Retina (tissue), 1 donor: ENCODE measurements around the gene SUPT20HL1.
"Not testable (repeated sequence)": the region's sequence is repeated elsewhere in the genome, so short reads cannot be mapped to it uniquely, and the experiment has no call there.

ENCODE experiments used
- DNase-seq: peaks from one replicate; pipeline ENCODE4 v3.0.0-alpha.2; 2016

SUPT20HL1 gene

GRCh38 chrX:24360272-24360671 lies at the start of gene SUPT20HL1:
SUPT20HL1 (plus strand) TSS chrX:24360639; CDS start chrX:24362761, 2,122 bp downstream.
- no peak for DNase-seq

DNA sequence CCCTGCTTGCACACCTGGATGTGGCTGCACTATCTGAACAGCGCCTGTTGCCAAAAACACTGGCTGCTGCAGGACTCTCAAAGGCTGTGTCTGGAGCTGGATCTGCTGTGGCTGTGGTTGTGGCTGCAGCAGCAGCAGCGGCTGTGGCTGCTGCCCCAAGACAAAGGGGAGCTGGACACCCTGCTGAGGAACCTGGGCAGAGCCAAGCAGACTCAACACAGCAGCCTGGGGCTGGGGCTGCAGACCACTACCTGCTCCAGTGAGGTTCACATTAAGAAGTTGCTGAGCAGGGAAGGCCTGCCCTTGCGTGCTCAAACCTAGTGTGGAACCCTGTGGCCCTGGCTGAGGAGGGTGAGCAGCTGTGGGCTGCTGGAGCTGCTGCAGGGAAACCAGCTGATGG lies 49.5 kb upstream of the SUPT20HL1 start:
- peak; percentile 13 for DNase-seq

DNA sequence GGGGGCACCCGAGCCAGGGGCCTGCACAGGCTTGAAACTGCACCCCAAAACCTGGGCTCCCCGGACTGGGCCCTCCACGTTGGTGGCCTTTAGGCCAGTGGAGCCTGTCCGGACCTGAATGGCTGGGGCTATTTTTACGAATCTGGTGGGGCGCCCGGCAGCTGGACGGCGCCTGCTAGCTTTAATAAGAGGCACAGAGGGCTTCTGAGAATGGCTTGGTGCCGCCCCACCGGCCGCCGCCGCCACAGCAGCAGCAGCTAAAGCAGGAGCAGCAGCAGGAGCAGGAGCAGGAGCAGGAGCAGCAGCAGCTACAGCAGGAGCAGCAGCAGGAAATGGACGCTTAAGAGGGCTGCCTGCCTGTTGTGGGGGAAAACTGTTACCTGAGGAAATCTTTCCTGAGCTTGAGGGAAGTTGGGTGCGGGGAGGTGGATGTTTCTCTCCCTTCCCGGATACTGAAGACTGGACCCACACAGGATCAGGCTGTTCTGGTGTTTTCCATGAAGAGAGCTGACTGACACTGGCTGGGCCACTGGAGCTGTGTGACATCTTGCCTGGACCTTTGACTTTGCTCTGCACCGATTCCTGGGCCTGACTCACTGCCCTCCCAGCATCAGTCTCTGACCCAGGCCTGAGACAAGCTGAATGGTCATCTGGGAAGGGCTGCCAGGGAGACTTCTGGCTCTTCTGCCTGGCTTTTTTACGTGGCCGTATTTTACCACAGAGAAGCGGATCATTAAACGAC lies 48.8 kb upstream of the SUPT20HL1 start:
- not testable (repeated sequence) for DNase-seq

- DNase-seq = not testable (repeated sequence)
Observed at GRCh38 chrX:24312249-24312607, 48.2 kb upstream of the SUPT20HL1 start.

- no peak for DNase-seq
Observed at GRCh38 chrX:24314019-24314635, 46.3 kb upstream of the SUPT20HL1 start, which contains the start of gene SUPT20HL2. SUPT20HL2 (minus strand) TSS chrX:24314069; CDS start chrX:24313315, 754 bp downstream.

DNA sequence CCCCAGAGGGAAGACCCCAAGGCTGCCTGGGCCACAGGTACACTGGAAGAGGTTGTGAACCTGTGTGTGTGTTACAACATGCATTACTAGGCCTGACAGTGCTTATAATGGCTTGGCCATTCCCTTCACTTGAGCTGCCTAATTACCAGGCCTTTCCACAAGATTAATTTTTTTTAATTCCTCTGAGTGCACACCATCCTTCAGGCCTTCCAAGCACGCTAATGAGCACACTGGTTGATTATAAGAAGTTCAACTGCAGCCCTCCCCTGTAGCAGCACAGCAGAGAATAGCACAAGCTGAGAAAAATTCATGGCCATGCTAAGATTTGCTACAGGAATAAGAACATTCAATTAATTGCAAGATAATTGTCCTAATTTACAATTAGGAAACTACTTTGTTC lies 44.3 kb upstream of the SUPT20HL1 start:
- DNase-seq = no peak

GRCh38 chrX:24317567-24317966 lies 42.9 kb upstream of the SUPT20HL1 start:
- no peak for DNase-seq

DNA sequence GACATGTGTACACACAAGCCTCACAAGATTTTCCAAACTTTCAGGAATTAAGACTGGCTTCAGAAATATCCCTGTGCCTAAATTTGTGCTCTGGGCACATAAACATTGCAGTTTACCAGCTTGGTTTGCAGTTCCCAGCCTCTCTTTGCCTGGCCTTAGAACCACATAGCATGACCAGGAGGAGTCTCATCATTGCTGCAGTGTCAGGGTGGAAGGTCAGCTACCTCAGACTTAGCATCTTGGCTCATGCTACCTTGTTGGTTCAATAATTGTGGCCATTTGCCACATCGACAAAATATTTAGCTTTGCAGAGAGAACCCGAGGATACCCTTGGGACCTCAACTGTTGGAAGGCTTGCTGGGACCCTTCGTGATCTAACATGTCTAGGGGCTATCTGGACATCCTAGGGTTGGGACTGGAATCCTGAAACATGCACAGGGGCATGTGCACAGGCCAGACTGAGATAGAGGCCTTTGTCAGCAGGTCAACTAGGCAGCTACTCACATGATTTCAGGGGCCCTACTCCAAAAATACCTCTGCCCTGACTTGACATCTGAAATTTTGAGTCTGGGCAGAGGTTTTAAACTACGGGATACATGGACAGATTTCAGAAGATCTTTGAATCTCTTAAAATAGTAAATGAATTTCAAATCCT lies 38.6 kb upstream of the SUPT20HL1 start:
- DNase-seq = no peak

DNA sequence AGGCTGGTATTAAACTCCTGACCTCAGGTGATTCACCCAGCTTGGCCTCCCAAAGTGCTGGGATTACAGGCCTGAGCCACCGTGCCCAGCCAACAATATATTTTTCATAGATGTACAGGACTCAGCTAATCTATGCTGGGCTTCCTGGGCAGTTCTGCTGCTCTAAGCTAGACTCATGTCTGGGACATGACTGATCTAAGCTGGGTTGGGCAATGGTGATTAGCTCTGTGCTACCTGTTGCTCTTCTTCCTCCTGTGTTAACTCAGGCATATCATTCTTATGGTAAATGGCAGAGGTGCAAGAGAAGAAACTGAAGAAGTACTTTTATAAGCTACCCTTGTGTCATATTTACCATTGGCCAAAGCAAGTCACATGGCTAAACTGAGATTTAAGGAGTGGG lies 35.2 kb upstream of the SUPT20HL1 start:
- DNase-seq = no peak

- DNase-seq = no peak
Observed at GRCh38 chrX:24332878-24333277, 27.6 kb upstream of the SUPT20HL1 start.

GRCh38 chrX:24333371-24333770 lies 27.1 kb upstream of the SUPT20HL1 start:
- no peak for DNase-seq

GRCh38 chrX:24334461-24334860 lies 26.0 kb upstream of the SUPT20HL1 start:
- no peak for DNase-seq

DNA sequence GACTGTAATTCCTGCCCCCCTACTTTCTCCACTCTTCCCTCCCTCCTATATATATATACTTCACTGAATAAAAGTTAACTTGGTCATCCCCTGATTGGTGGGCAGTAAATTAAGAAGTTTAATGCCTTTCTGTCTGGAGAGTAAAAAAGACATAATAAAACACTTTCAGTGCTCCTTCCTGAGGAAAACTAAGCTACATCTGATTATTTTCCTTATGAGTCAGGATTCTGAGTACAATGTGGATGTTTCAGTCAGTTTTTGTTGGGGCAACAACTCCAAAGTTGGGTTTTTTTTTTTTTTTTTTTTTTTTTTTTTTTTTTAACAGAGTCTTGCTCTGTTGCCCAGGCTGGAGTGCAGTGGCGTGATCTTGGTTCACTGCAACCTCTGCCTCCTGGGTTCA lies 24.6 kb upstream of the SUPT20HL1 start:
- no peak for DNase-seq

GRCh38 chrX:24339911-24340310 lies 20.5 kb upstream of the SUPT20HL1 start:
- DNase-seq = no peak

DNA sequence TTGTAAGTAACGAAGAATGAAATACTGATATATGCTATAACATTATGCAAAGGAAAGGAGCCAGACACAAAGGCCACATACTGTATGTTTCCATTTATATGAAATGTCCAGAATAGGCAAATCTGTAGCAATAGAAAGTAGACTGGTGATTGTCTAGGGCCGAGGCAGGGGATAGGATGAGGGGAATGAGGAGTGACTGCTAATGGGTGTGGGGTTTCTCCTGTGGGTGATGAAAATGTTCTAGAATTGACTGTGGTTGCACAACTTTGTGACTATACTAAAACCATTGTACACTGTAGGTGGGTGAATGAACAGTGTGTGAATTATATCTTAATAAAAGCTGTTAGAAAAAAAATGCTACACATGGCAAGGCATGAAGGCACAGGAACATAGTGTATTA lies 19.9 kb upstream of the SUPT20HL1 start:
- DNase-seq = no peak

- DNase-seq = no peak
Observed at GRCh38 chrX:24341795-24342194, 18.6 kb upstream of the SUPT20HL1 start.

DNA sequence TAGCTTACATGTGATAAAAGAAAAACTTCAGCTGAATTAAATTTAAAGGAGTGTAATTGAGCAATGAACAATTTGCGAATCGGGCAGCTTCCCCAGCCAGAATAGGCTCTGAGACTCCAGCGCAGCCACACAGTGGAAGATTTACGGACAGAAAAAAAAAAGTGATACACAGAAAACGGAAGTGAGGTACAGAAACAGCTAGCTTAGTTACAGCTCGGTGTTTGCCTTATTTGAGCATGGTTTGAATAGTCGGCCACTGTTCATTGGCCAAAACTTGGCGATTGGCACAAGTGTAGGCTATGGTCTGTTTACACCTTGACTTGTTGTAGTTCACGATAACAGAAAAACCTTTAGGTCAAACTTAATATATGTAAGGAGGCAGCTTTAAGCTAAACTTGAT lies 16.7 kb upstream of the SUPT20HL1 start:
- no peak for DNase-seq

DNA sequence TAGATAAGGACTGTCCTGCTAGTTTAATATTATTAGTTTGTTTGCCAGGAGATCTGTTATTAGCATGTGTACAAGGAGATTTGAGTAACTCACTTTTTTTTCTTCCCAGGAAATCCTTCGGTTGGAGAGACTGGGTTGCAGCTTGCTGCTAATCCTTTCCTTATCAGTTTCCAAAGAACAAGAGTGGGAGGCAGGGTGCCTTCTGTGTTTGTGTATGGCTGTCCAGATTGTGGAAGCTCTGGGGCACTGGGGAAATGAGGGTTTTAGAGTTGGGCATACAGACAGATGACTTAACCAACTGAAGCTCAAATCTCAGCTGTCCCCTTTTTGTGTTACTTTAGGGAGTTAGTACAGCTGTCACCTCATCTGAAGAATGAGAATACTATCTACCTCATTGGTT lies 12.6 kb upstream of the SUPT20HL1 start:
- no peak for DNase-seq

GRCh38 chrX:24350217-24350616 lies 10.2 kb upstream of the SUPT20HL1 start:
- no peak for DNase-seq

DNA sequence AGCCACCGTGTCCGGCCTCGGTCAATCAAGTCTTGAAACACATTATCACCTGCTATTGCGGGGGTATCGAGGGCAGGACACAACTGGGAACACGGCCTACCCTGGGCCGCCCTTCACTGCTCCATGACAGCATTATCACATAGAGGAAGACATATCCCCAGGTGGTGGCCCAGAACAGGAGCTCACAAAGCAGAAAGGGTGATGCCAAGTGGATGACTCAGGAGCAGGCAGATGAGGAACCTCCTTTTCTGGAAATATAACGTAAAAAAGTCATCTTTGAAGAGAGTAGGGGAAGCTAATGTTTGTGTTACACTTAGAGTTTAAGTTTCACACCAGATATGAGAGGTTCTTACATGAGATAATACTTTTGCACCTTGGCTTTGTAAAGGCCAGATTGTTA lies 5.3 kb upstream of the SUPT20HL1 start:
- DNase-seq = no peak

- DNase-seq = no peak
Observed at GRCh38 chrX:24357106-24357505, 3.3 kb upstream of the SUPT20HL1 start.

DNA sequence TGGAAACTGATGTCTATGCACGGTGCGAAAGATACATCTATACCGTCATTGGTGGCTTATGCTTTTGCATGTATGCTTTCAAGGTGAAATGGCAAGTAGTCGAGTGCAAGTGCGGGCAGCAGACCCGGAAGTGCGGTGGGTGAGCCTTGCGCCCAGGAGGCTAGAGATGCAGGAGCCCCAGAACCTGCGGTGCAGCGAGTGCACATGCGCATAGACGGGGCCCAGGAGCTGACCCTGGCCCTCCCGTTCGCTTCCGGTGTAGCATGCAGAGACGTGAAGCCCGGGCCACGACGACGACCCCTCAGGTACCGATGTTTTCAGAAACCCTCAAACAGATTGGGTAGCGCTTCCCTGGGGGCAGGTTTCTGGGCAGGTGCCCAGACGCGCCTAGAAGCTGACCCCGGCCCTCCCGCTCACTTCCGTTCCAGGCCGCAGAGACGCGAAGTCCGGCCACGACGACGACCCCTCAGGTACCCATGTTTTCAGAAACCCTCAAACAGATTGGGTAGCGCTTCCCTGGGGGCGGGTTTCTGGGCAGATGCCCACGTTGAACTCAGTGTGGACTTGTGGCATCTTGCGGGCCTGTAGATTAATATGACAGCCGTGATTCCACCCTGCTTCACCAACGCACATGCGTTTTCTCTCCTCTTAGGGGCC lies 1.8 kb downstream of the SUPT20HL1 start:
- DNase-seq = not testable (repeated sequence)

- DNase-seq = not testable (repeated sequence)
Observed at GRCh38 chrX:24363432-24364181, 3.2 kb downstream of the SUPT20HL1 start.
